HG03354 (cell line): ENCODE data around the gene SESN1.
"Not testable (repeated sequence)": the region's sequence is repeated elsewhere in the genome, so short reads cannot be mapped to it uniquely, and the experiment has no call there.

Experiments used
- ATAC-seq: cut with Tn5 transposase; IDR thresholded peaks from one replicate; pipeline ENCODE4 v1.9.1; 2021; ENCODE audit warnings: mild to moderate bottlenecking; ENCODE audit not compliant: unreplicated experiment, poor library complexity, severe bottlenecking

The SESN1 gene

DNA sequence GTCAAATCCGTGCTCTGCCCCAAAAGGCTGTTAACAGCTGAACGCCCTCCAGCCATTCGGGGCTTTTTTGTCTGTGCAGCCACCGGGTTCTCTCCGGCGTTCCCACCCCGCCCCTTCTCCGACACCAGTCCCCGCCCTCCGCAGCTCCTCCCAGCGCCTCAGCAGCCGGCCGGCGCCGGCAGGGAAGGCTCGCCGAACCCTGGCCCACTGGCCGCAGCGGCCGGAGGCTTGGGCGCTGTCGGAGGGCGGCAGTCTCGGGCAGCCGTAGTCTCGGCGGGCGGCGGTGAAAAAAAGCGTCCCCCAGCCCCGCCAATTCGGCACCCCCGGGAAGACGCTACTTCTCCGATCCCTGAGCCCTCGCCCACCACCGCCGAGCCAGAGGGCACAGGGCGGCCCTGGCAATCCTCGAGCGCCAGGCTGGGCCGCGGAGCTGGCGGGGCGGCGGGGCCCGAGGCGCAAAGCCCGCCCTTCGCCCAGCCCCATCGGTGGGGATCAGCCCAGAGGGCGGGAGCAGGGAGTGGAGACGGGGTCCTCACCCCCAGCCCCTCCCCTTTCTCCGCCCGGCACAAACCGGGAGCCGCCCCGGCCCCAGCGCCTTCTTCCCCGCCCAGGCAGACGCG lies at the start of gene SESN1:
Gene SESN1 (minus strand): TSS at position 431 of the 620 bp plus-strand sequence. CDS start 773 bp downstream, outside the sequence.
- ATAC-seq: peak; percentile 68

- no peak for ATAC-seq
Observed at GRCh38 chr6:109143191-109143590, 48.5 kb upstream of the SESN1 start.

- not testable (repeated sequence) for ATAC-seq
Observed at GRCh38 chr6:109142067-109142466, 47.4 kb upstream of the SESN1 start.

- ATAC-seq: no peak
Observed at GRCh38 chr6:109139109-109139508, 44.5 kb upstream of the SESN1 start.

DNA sequence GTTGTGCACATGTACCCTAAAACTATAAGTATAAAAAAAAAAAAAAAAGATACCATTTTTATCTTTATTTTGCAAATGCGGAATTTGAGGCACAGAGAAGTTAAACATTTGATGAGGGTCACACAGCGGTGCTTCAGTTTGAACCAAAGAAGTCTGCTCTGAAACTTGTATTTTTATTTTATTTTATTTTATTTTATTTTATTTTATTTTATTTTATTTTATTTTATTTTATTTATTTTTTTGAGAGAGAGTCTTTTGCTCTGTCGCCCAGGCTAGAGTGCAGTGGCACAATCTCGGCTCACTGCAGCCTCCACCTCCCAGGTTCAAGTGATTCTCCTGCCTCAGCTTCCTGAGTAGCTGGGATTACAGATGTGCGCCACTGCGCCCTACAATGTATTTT lies 41.9 kb upstream of the SESN1 start:
- ATAC-seq: not testable (repeated sequence)

DNA sequence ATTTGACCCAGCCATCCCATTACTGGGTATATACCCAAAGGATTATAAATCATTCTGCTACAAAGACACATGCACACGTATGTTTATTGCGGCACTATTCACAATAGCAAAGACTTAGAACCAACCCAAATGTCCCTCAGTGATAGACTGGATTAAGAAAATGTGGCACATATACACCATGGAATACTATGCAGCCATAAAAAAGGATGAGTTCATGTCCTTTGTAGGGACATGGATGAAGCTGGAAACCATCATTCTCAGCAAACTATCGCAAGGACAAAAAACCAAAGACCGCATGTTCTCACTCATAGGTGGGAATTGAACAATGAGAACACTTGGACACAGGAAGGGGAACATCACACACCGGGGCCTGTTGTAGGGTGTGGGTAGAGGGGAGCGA lies 41.4 kb upstream of the SESN1 start:
- not testable (repeated sequence) for ATAC-seq

- not testable (repeated sequence) for ATAC-seq
Observed at GRCh38 chr6:109135600-109135999, 41.0 kb upstream of the SESN1 start.

DNA sequence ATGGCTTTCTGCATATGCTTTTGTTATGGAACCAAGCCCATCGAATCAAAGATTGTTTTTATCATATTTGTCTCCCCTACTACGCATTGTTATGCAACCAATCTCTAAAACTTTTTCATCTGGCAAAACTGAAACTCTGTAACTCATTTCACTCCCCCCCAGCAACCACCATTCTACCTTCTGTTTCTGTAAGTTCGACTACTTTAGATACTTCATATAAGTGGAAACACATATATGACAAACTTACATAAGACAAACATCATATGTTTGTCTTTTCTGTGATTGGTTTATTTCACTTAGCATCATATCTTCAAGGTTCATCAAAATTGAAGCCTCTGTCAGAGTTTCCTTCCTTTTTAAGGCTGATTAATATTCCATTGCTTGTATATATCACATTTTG lies 35.4 kb upstream of the SESN1 start:
- no peak for ATAC-seq

DNA sequence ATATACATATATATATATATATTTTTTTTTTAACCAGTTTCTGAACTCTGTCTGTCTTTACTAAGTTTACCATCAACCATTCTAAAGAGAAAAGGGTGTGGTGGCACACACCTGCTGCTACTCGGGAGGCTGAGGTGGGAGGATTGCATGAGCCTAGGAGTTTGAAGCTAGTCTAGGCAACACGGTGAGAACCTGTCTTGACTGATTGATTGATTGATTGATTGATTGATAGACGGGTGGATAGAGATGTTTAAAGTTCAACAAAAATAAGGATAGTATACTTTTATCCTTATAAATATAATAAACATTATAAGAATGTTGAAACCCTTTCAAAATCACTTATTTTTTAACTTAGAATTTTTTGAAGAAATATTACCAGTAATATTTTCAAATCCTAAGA lies 30.9 kb upstream of the SESN1 start:
- ATAC-seq: no peak

DNA sequence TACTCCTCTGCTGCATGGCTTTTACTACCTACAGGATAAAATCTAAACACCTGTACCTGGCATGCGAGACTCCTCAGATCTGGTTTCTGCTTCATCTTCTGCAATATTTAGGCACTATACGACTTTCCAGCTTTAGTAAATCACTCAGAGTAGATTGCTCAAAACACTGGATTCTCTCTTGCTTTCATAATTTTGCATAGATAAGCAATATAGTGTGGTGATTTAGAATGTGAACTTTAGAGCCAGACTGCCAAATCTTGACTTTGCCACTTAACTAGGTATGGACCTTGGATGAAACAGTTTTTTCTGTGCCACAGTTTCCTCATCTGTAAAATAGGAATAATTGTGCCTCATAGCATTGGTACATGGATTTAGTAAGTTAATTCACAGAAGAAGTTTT lies 29.6 kb upstream of the SESN1 start:
- ATAC-seq: no peak

- ATAC-seq: no peak
Observed at GRCh38 chr6:109121411-109121810, 26.8 kb upstream of the SESN1 start.

GRCh38 chr6:109118871-109119354 lies 24.3 kb upstream of the SESN1 start:
- no peak for ATAC-seq

DNA sequence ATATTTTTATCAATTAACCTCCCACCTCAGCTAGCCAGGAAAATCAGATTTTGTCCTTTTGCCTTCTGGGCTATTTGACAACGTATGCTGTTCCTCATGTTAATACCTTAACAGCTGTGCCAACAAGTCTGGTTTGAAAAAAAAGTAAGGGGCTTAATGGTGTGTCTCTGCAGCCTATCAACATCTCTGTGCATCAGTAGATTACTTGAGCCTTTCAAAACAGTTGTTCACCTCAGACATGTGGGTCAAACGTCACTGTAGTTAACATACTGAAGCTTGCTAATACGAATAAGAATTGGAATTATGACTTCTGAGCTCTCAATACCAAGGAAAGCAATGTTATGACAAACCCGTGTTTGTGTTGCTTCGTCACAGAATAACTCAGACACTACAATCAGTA lies 23.7 kb upstream of the SESN1 start:
- no peak for ATAC-seq

- peak; percentile 90 for ATAC-seq
Observed at GRCh38 chr6:109117346-109118035, 22.8 kb upstream of the SESN1 start.

- not testable (repeated sequence) for ATAC-seq
Observed at GRCh38 chr6:109112663-109113062, 18.0 kb upstream of the SESN1 start.

DNA sequence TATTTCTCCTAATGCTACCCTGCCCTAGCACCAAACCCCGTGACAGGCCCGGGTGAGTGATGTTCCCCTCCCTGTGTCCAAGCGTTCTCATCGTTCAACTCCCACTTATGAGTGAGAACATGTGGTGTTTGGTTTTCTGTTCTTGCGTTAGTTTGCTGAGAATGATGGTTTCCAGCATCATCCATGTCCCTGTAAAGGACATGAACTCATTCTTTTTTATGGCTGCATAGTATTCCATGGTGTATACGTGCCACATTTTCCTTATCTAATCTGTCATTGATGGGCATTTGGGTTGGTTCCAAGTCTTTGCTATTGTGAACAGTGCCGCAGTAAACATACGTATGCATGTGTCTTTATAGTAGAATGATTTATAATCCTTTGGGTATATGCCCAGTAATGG lies 15.0 kb upstream of the SESN1 start:
- not testable (repeated sequence) for ATAC-seq

DNA sequence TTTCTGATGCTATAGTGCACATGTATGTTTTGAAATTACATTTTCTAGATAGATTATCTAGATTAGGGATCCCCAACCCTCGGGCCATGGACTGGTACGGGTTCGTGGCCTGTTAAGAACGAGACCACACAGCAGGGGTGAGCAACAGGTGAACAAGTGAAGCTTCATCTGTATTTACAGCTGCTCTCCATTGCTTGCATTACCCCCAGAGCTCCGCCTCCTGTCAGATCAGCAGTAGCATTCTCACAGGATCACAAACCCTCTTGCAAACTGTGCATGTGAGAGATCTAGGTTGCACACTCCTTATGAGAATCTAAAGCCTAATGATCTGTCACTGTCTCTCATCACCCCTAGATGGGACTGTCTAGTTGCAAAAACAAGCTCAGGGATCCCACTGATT lies 11.0 kb upstream of the SESN1 start:
- ATAC-seq: no peak

GRCh38 chr6:109104512-109104911 lies 9.9 kb upstream of the SESN1 start:
- no peak for ATAC-seq

DNA sequence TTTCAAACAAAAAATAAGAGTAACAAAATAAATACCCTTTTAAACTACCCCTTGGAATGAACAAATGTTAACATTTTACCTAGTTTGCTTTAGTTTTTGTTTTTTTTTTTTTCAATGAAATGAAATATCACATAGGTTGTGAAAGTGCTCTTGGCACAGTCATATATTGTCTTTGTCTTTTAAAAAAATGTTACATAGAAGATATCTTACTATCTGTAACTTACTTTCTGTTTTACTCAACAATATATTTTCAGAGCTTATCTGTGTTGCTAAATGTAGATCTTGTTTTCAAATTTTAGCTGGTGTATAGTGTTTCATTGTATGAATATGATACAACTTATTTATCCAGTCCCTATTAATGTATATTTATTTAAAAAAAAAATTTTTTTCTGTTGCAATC lies 9.3 kb upstream of the SESN1 start:
- no peak for ATAC-seq

DNA sequence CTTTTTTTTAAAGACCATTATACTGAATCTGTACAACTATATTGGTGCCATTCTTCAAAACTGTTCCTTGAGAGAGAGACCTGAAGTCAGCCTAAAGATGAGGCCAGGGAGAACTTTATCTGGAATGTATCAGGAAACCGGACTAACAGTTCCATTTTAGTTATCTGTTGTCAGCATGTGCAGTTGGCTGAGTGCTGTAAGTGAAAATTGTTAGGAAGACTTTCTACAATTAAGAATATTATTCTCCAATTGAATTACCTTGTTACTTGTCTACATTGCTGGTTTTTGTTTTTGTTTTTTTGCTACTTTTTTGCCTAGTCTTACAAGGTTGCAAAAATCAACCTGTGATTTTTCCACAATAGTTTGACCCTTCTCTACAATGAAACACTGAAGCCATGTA lies 8.1 kb upstream of the SESN1 start:
- ATAC-seq: no peak

GRCh38 chr6:109097661-109098060 lies 3.0 kb upstream of the SESN1 start:
- ATAC-seq: no peak
